Naive thymus-derived CD4-positive, alpha-beta T cell (primary cell): ENCODE results near the gene CPAMD8. TPM values are rescaled to one million over a fixed set of nuclear protein-coding genes. Genes with fewer than 3 reads are reported as not detected.

Experiments
- ATAC-seq: fragments of 150-1000 bp; cut with Tn5 transposase; 2 replicates; pipeline ENCODE4 v1.10.0; 2021; ENCODE audit warnings: mild to moderate bottlenecking, moderate library complexity
- CTCF ChIA-PET: fragments of 350-600 bp; sonication (Branson Sonifier 250); formaldehyde crosslinking; loops from one replicate; lab custom pipeline; 2021; ENCODE audit warnings: antibody characterized with exemption; lab: Charles Lee
- POLR2A ChIA-PET: fragments of 350-600 bp; sonication (Branson Sonifier 250); formaldehyde crosslinking; loops from one replicate; lab custom pipeline; 2021; ENCODE audit warnings: antibody characterized with exemption, inconsistent platforms; lab: Charles Lee
- DNase-seq, 9 donors: peaks; one replicate each; pipeline versions ENCODE4 v3.0.0 to v3.0.0-alpha.2; 2020 to 2022; ENCODE audit warnings: mixed read lengths in 1 of 9
- H3K27ac ChIP-seq: one replicate; pipeline ENCODE4 v1.7.0; 2013; ENCODE audit warnings: mild to moderate bottlenecking, low read depth, low read length, moderate library complexity
- H3K27me3 ChIP-seq, 2 donors: one replicate each; pipeline ENCODE4 v1.7.0; 2013; ENCODE audit warnings: low read length in 2 of 2, mild to moderate bottlenecking in 2 of 2, moderate library complexity in 2 of 2; ENCODE audit not compliant: control insufficient read depth in 2 of 2, insufficient read depth in 2 of 2
- H3K36me3 ChIP-seq, 3 experiments: 1 replicate in 2 of 3; 2 replicates in 1 of 3; pipeline ENCODE4 v1.7.0; 2013; ENCODE audit warnings: low read length in 3 of 3, mild to moderate bottlenecking in 3 of 3, moderate library complexity in 1 of 3; ENCODE audit not compliant: insufficient read depth in 3 of 3, control insufficient read depth in 2 of 3
- H3K4me1 ChIP-seq, 2 donors: one replicate each; pipeline ENCODE4 v1.7.0; 2013; ENCODE audit warnings: low read length in 2 of 2, mild to moderate bottlenecking in 2 of 2, moderate library complexity in 1 of 2; ENCODE audit not compliant: control insufficient read depth in 2 of 2, insufficient read depth in 2 of 2
- H3K4me3 ChIP-seq: 2 replicates; pipeline ENCODE4 v1.7.0; 2013; ENCODE audit warnings: mild to moderate bottlenecking, low read length
- H3K9me3 ChIP-seq, 3 experiments: 1 replicate in 2 of 3; 2 replicates in 1 of 3; pipeline ENCODE4 v1.7.0; 2013; ENCODE audit warnings: low read length in 3 of 3; ENCODE audit not compliant: control insufficient read depth in 2 of 3
- H3K27ac Mint-ChIP-seq, 9 donors: one replicate each; pipeline ENCODE4 v1.8.0; 2020 to 2022; ENCODE audit warnings: mixed read lengths in 9 of 9, mild to moderate bottlenecking in 8 of 9, moderate library complexity in 5 of 9, inconsistent platforms in 2 of 9
- H3K27me3 Mint-ChIP-seq, 5 donors: one replicate each; pipeline ENCODE4 v1.8.0; 2021 to 2022; ENCODE audit warnings: mixed read lengths in 5 of 5, mild to moderate bottlenecking in 1 of 5
- H3K36me3 Mint-ChIP-seq, 5 donors: one replicate each; pipeline ENCODE4 v1.8.0; 2020 to 2022; ENCODE audit warnings: mixed read lengths in 5 of 5, mild to moderate bottlenecking in 3 of 5, inconsistent platforms in 1 of 5
- H3K4me1 Mint-ChIP-seq, 7 donors: one replicate each; pipeline ENCODE4 v1.8.0; 2020 to 2022; ENCODE audit warnings: mixed read lengths in 7 of 7, mild to moderate bottlenecking in 3 of 7, inconsistent platforms in 1 of 7
- H3K4me3 Mint-ChIP-seq, 10 donors: one replicate each; pipeline ENCODE4 v1.8.0; 2020 to 2022; ENCODE audit warnings: mild to moderate bottlenecking in 10 of 10, mixed read lengths in 10 of 10, moderate library complexity in 6 of 10, inconsistent platforms in 2 of 10
- H3K9me3 Mint-ChIP-seq, 11 donors: one replicate each; pipeline ENCODE4 v1.8.0; 2020 to 2022; ENCODE audit warnings: mixed read lengths in 11 of 11, mild to moderate bottlenecking in 4 of 11, inconsistent platforms in 1 of 11, moderate library complexity in 1 of 11
- intact Hi-C, 2 donors: fragments of 100-400 bp; cut with micrococcal nuclease; formaldehyde crosslinking; loops; one replicate each; pipeline ENCODE4 v1.15.1; 2023
- polyA plus RNA-seq, 2 donors: library from polyadenylated mRNA; unstranded; fragments of 300-500 nt; fragmentation: Illumina TruSeq; gene quantifications; one replicate each; pipeline ENCODE4 v1.2.3, GENCODE V29; 2021
- total RNA-seq, 6 experiments: library from RNA in 5 of 6; stranded (reverse) in 5 of 6; gene quantifications; 1 replicate in 5 of 6; 2 replicates in 1 of 6; pipeline ENCODE4 v1.2.3 and lab custom pipeline; 2021 to 2026

CPAMD8 gene
- total RNA-seq (1 to 10 TPM in 4 of 5 experiments, under 1 TPM in 1; 0.44 to 6.6 (median 3.2) TPM), polyA plus RNA-seq (under 1 TPM; 0.18 to 0.66 TPM), total RNA-seq (lab: John Stamatoyannopoulos, UW) (5.5 reads per million, percentile 25 among the genes with 10 or more reads in this experiment)

DNA sequence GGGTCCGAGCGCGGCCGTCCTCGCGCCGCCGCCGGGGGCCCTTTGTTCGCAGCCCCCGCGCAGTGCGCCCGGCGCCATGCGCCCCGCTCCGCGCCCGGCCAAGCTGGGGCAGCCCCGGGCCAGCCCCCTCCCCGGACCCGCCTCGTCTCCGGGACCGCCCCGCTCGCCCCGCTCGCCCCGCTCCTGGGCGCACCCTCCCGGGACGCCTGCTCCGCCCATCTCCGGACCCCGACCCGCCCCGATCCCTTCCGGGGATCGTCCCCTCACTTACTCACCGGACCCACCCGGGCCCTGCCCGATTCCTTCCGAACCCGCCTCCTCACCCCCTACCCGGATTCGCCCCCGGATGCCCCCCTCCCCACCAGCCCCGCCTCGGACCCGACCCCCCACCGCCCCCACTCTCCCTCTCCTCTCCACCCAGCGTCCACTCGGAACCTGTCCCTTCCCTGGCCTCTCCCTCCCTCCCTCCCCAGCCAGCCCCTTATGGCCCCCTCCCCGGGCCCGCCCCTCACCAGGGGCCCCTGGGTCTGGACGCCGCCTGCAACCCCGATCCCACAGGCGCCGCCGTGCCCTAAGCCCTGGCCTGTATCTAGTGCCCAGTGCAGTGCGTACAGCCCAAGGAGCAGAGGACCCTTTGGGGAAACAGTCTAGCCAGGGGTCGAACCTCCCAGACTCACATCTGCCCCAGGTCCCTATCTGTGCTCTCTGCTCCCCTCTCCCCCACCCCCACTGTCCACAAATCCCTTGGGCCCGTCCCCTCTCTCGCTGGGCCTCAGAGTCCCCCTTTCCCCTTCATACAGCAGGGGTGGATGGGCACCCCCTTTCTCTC is at the start of gene CPAMD8:
CPAMD8 (minus strand) TSS at position 105 of the 829 bp plus-strand sequence. CDS start 168 bp downstream, outside the sequence.
- no peak within 1 kb of the TSS for H3K27ac ChIP-seq
- Mint-ChIP-seq H3K27me3 (peaks cover 36 to 62% (median 45%) of the 10 kb centered on the region in 5 donors), H3K4me3 (peak within 1 kb of the TSS; percentile 2 to 85 (median 76)), H3K9me3 (peaks cover 0 to 32% (median 19%) of the 10 kb centered on the region in 11 donors), H3K27ac (peak within 1 kb of the TSS in 2 of 9 donors; percentile 32 to 53), H3K36me3 (peaks cover 0 to 24% (median 20%) of the 10 kb centered on the region in 5 donors), H3K4me1 (peaks cover 3 to 14% (median 8%) of the 10 kb centered on the region in 7 donors)
- ChIA-PET CTCF (interaction anchor here (0.5 to 0.6 kb wide), 2 partner anchors 12 to 255 kb away, joined by 3 read pairs; no protein-coding TSS in a partner anchor), POLR2A (no interaction called here)
- intact Hi-C loops, result loop anchor here in 1 of 2 donors (2.0 kb wide), 1 partner anchor 26 kb away; no protein-coding TSS in a partner anchor
- H3K4me3 ChIP-seq, result peak within 1 kb of the TSS; percentile 48
- H3K27me3 ChIP-seq, result peaks cover 0 to 11% of the 10 kb centered on the region in 2 donors
- no peak for ATAC-seq
- peaks cover 0 to 24% (median 0%) of the 10 kb centered on the region in 3 experiments for H3K9me3 ChIP-seq
- H3K36me3 ChIP-seq, result no peaks in the 10 kb centered on the region
- H3K4me1 ChIP-seq, result peaks cover 0 to 7% of the 10 kb centered on the region in 2 donors
- DNase-seq, result no peak

DNA sequence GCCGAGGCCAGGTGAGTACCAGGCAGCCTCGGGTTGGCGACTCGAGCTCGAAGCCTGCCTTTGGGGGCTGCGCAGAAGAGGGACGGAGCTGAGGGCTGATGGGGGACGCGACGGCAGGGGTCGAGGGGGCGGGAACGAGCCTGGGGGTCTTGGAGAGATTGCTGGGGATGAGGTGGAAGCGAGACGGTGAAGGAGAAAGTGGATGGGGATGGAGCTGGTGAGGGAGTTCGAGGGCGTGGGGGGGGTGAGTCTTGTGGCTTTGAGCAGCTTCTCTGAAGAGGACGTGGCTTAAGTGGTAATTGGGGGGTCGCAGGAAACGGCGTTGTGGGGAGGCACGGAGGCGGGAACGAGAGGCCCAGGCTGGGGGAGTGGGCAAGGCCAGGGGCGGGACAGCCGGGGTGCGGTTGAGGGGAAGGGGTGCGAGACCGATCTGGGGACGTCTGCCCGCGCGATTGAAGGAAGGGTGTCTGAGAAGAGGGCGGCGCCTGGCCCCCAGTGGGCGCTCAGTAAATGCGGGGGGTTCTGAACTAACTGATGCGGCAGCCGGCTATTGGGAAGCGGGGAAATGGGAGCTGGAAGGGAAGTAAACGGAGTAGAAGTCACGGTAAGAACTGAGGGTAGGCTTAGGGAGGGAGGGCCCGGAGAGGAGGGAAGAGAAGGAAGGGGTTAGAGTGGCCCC is 49.4 kb upstream of the CPAMD8 start:
- H3K4me1 Mint-ChIP-seq, result peaks cover 43 to 64% (median 54%) of the 10 kb centered on the region in 7 donors
- no peaks in the 10 kb centered on the region for H3K9me3 Mint-ChIP-seq
- Histone ChIP-seq H3K36me3 (peaks cover 0 to 15% (median 0%) of the 10 kb centered on the region in 3 experiments), H3K4me1 (peaks cover 32% of the 10 kb centered on the region in 2 donors), H3K4me3 (peak overlapping the region; percentile 53), H3K27me3 (no peaks in the 10 kb centered on the region), H3K27ac (peak overlapping the region; percentile 88), H3K9me3 (no peaks in the 10 kb centered on the region)
- intact Hi-C loops, result loop anchor here (1.0 to 10.0 kb wide), 21 partner anchors 49 to 964 kb away; partner anchors contain the start of genes BABAM1 (in 2 of the 2), DDA1 (in 2 of the 2), GTPBP3 (in 2 of the 2) and MED26 (in 2 of the 2)
- ATAC-seq, result no peak
- ChIA-PET CTCF (interaction anchor here (0.7 to 1.0 kb wide), 3 partner anchors 11 to 229 kb away, joined by 3 to 5 read pairs (median 3); partner anchors contain the start of gene MRPL34), POLR2A (interaction anchor here (0.7 to 5.0 kb wide), 14 partner anchors 9 to 329 kb away, joined by 3 to 56 read pairs (median 4); partner anchors contain the start of genes ANKLE1, BST2 and USE1)
- peak in 6 of 9 donors; percentile 17 to 63 (median 31) for DNase-seq
- peak overlapping the region; percentile 86 to 99 (median 91) for H3K27ac Mint-ChIP-seq
- H3K36me3 Mint-ChIP-seq, result peaks cover 0 to 11% (median 0%) of the 10 kb centered on the region in 5 donors
- H3K27me3 Mint-ChIP-seq, result no peaks in the 10 kb centered on the region
- peak overlapping the region; percentile 96 to 100 (median 98) for H3K4me3 Mint-ChIP-seq

DNA sequence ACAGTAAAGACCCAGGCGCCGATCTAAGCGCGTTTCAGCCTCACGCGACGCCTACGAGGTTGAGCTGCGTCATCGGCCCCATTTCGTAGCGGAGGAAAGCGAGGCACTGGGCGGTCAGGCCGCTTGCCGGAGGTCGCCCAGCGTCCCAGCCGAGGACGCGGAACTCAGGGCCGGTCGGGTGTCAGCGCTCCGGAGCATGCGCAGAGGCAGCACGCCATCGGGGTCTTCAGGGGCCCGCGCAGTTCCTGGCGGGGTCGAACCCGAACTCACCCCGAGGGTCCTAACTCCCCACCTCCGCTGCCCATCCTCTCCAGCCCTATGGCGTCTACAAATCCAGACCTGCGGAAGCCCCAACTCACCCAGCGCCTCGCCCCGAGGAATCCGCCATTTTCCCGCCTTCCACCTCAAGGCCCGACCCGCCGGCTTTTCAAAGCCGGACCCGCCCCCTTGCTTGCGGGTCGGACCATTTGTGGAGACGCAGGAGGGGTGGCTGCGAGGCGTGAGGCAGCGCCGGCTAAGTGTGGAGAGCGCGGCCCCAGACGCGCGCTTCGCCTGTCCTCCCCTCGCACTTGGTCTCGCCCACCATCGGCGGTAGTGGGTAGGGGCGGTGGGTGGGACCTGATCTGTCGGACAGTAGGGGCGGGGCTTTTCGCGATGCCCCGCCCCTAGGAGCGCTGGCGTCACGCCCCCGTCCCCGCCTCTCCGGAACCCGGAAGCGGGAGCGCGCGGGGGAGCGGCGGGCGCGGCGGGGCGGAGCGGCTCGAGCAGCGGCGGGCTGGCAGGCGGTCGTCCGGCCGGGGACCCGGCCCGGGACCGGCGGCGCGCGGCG is 48.6 kb upstream of the CPAMD8 start, which contains the start of the genes HAUS8 and MYO9B:
HAUS8 (minus strand) TSS at position 418 of the 829 bp plus-strand sequence; CDS start at position 388, 30 bp downstream.
MYO9B (plus strand) TSS at position 743 of the 829 bp plus-strand sequence. CDS start 25,941 bp downstream, outside the sequence.
- Mint-ChIP-seq H3K27me3 (no peaks in the 10 kb centered on the region), H3K4me1 (peaks cover 45 to 65% (median 55%) of the 10 kb centered on the region in 7 donors), H3K9me3 (peaks cover 0 to 2% (median 0%) of the 10 kb centered on the region in 11 donors), H3K36me3 (peaks cover 0 to 13% (median 4%) of the 10 kb centered on the region in 5 donors), H3K27ac (peak within 1 kb of the TSS; percentile 86 to 99 (median 97)), H3K4me3 (peak within 1 kb of the TSS; percentile 96 to 100 (median 98))
- peaks cover 0 to 23% (median 0%) of the 10 kb centered on the region in 3 experiments for H3K36me3 ChIP-seq
- ATAC-seq, result peak; percentile 98
- H3K4me1 ChIP-seq, result peaks cover 28 to 32% of the 10 kb centered on the region in 2 donors
- H3K27me3 ChIP-seq, result no peaks in the 10 kb centered on the region
- H3K27ac ChIP-seq, result peak within 1 kb of the TSS; percentile 88
- DNase-seq, result peak; percentile 96 to 100 (median 100)
- H3K9me3 ChIP-seq, result no peaks in the 10 kb centered on the region
- ChIA-PET POLR2A (interaction anchor here (0.7 to 5.0 kb wide), 9 partner anchors 10 to 206 kb away, joined by 3 to 56 read pairs (median 5); partner anchors contain the start of genes ANKLE1, BABAM1 and USE1), CTCF (interaction anchor here (0.7 kb wide), 1 partner anchor 208 kb away, joined by 3 read pairs; no protein-coding TSS in a partner anchor)
- intact Hi-C loops, result loop anchor here (1.0 to 10.0 kb wide), 20 partner anchors 50 to 963 kb away; partner anchors contain the start of genes BABAM1 (in 2 of the 2), DDA1 (in 2 of the 2), GTPBP3 (in 2 of the 2) and MED26 (in 2 of the 2)
- peak within 1 kb of the TSS; percentile 94 for H3K4me3 ChIP-seq

DNA sequence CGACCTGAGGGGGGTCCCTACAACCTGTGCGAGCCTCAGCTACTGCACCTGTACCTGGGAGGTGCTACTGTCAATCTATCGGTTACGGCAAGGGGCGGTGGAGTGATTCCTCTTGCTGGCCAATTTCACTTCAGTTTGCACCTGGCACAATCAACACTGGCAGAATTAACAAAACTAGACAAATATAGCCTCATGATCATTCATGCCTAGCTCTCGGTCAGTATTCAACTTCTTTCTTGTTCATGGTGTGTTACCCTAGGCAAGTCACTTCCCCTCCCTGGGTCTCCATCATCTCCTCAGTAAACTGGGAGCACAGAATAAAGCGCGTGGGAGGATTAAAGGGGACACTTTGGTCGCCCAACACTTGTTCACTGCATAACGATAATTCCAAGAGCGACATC is 48.0 kb upstream of the CPAMD8 start:
- ChIA-PET CTCF (interaction anchor here (0.7 kb wide), 1 partner anchor 220 kb away, joined by 3 read pairs; no protein-coding TSS in a partner anchor), POLR2A (interaction anchor here (0.6 to 5.0 kb wide), 6 partner anchors 9 to 261 kb away, joined by 3 to 56 read pairs (median 4); partner anchors contain the start of genes BABAM1 and USE1)
- DNase-seq, result peak in 2 of 9 donors; percentile 8 to 22

More for the DNA sequence above, 48.0 kb upstream of the CPAMD8 start:
- ATAC-seq, result no peak
- Histone ChIP-seq H3K4me1 (peaks cover 22 to 30% of the 10 kb centered on the region in 2 donors), H3K4me3 (peak overlapping the region; percentile 94), H3K36me3 (peaks cover 0 to 25% (median 0%) of the 10 kb centered on the region in 3 experiments), H3K27ac (peak overlapping the region; percentile 83), H3K27me3 (no peaks in the 10 kb centered on the region), H3K9me3 (no peaks in the 10 kb centered on the region)
- H3K4me3 Mint-ChIP-seq, result peak overlapping the region; percentile 95 to 100 (median 98)
- intact Hi-C loops, result loop anchor here (1.0 to 10.0 kb wide), 20 partner anchors 51 to 962 kb away; partner anchors contain the start of genes BABAM1 (in 2 of the 2), DDA1 (in 2 of the 2), GTPBP3 (in 2 of the 2) and MED26 (in 2 of the 2)
- H3K36me3 Mint-ChIP-seq, result peaks cover 0 to 13% (median 5%) of the 10 kb centered on the region in 5 donors
- H3K27ac Mint-ChIP-seq, result peak overlapping the region; percentile 86 to 98 (median 96)
- H3K9me3 Mint-ChIP-seq, result peaks cover 0 to 2% (median 0%) of the 10 kb centered on the region in 11 donors
- peaks cover 42 to 61% (median 53%) of the 10 kb centered on the region in 7 donors for H3K4me1 Mint-ChIP-seq
- no peaks in the 10 kb centered on the region for H3K27me3 Mint-ChIP-seq
